ENCODE data around the gene OBSCN.

DNA sequence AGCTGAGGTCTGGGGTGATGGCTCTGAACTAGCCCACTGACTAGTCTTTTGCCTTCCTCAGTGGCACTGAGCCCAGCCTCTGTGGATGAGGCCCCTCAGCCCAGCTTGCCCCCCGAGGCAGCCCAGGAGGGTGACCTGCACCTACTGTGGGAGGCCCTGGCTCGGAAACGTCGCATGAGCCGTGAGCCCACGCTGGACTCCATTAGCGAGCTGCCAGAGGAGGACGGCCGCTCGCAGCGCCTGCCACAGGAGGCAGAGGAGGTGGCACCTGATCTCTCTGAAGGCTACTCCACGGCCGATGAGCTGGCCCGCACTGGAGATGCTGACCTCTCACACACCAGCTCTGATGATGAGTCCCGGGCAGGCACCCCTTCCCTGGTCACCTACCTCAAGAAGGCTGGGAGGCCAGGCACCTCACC, 111.0 kb downstream of the OBSCN start:
- TF ChIP-seq CTCF (IDR thresholded peaks at IDR 0.05; ENCODE audit: insufficient read depth, low read depth, low read length) (no peak), EZH2 (IDR thresholded peaks at IDR 0.05; ENCODE audit: insufficient read depth, low read length) (no peak)
